NCI-H446 (cell line): ENCODE results near the gene RPS6KA3.
A peak's percentile ranks its signal among the peaks of the same experiment; 100 is the strongest.

Experiments
- DNase-seq, 2 experiments: peaks; one replicate each; lab custom pipeline; 2025; lab: John Stamatoyannopoulos, UW

Gene RPS6KA3

GRCh38 chrX:20266810-20267606, at the start of gene RPS6KA3:
Gene RPS6KA3 (minus strand): TSS chrX:20266909. CDS start chrX:20266632, 277 bp downstream.
- peak; percentile 57 to 82 for DNase-seq

- no peak for DNase-seq
Measured at GRCh38 chrX:20315140-20315539, 48.4 kb upstream of the RPS6KA3 start.

- no peak for DNase-seq
Measured at GRCh38 chrX:20313899-20314298, 47.2 kb upstream of the RPS6KA3 start.

- DNase-seq = no peak
Measured at GRCh38 chrX:20312018-20312417, 45.3 kb upstream of the RPS6KA3 start.

- no peak for DNase-seq
Measured at GRCh38 chrX:20311505-20311904, 44.8 kb upstream of the RPS6KA3 start.

GRCh38 chrX:20309806-20310205, 43.1 kb upstream of the RPS6KA3 start:
- no peak for DNase-seq

GRCh38 chrX:20306668-20307067, 40.0 kb upstream of the RPS6KA3 start:
- no peak for DNase-seq

GRCh38 chrX:20300822-20301221, 34.1 kb upstream of the RPS6KA3 start:
- DNase-seq = no peak

GRCh38 chrX:20294957-20295356, 28.2 kb upstream of the RPS6KA3 start:
- no peak for DNase-seq

- DNase-seq = no peak
Measured at GRCh38 chrX:20294284-20294683, 27.6 kb upstream of the RPS6KA3 start.

- no peak for DNase-seq
Measured at GRCh38 chrX:20285511-20285910, 18.8 kb upstream of the RPS6KA3 start.

GRCh38 chrX:20284992-20285391, 18.3 kb upstream of the RPS6KA3 start:
- no peak for DNase-seq

- DNase-seq = no peak
Measured at GRCh38 chrX:20284444-20284843, 17.7 kb upstream of the RPS6KA3 start.

GRCh38 chrX:20280938-20281337, 14.2 kb upstream of the RPS6KA3 start:
- DNase-seq = no peak

- DNase-seq = no peak
Measured at GRCh38 chrX:20274121-20274520, 7.4 kb upstream of the RPS6KA3 start.

- no peak for DNase-seq
Measured at GRCh38 chrX:20271730-20272129, 5.0 kb upstream of the RPS6KA3 start.

GRCh38 chrX:20271186-20271585, 4.5 kb upstream of the RPS6KA3 start:
- DNase-seq = no peak

- no peak for DNase-seq
Measured at GRCh38 chrX:20270562-20270890, 3.8 kb upstream of the RPS6KA3 start.

- no peak for DNase-seq
Measured at GRCh38 chrX:20269848-20270561, 3.3 kb upstream of the RPS6KA3 start.

- DNase-seq = no peak
Measured at GRCh38 chrX:20267931-20268701, 1.4 kb upstream of the RPS6KA3 start.

- no peak for DNase-seq
Measured at GRCh38 chrX:20267607-20267930, 860 bp upstream of the RPS6KA3 start.

- no peak for DNase-seq
Measured at GRCh38 chrX:20265726-20266681, 705 bp downstream of the RPS6KA3 start.
